ENCODE data around the gene MRPL4. TPM values are rescaled to one million over a fixed set of nuclear protein-coding genes. Genes with fewer than 3 reads are reported as not detected.

MRPL4 gene
- total RNA-seq, 1 donor from 2014 or later, result 75.4 TPM

DNA sequence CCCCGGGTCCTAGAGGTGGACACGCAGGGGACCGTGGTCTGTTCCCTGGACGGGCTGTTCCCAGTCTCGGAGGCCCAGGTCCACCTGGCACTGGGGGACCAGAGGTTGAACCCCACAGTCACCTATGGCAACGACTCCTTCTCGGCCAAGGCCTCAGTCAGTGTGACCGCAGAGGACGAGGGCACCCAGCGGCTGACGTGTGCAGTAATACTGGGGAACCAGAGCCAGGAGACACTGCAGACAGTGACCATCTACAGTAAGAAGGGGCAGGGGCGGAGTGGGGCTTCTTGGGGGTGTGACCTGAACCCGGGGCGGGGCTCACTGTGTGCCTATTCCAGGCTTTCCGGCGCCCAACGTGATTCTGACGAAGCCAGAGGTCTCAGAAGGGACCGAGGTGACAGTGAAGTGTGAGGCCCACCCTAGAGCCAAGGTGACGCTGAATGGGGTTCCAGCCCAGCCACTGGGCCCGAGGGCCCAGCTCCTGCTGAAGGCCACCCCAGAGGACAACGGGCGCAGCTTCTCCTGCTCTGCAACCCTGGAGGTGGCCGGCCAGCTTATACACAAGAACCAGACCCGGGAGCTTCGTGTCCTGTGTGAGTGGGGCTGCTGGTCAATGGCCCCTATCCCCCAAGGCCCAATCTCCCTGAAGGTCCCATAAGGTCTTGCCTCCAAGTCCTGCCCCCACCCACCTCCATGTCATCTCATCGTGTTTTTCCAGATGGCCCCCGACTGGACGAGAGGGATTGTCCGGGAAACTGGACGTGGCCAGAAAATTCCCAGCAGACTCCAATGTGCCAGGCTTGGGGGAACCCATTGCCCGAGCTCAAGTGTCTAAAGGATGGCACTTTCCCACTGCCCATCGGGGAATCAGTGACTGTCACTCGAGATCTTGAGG is 32.3 kb downstream of the MRPL4 start:
- Mint-ChIP-seq H3K9me3 (no peaks in the 10 kb centered on the region), H3K27ac (ENCODE audit: unreplicated experiment) (no peak overlapping the region), H3K27me3 (ENCODE audit: low read depth) (peaks cover 68% of the 10 kb centered on the region), H3K36me3 (ENCODE audit: low read depth) (no peaks in the 10 kb centered on the region), H3K4me3 (no peak overlapping the region), H3K4me1 (peaks cover 6% of the 10 kb centered on the region)
- TF ChIP-seq, protein P1, sequence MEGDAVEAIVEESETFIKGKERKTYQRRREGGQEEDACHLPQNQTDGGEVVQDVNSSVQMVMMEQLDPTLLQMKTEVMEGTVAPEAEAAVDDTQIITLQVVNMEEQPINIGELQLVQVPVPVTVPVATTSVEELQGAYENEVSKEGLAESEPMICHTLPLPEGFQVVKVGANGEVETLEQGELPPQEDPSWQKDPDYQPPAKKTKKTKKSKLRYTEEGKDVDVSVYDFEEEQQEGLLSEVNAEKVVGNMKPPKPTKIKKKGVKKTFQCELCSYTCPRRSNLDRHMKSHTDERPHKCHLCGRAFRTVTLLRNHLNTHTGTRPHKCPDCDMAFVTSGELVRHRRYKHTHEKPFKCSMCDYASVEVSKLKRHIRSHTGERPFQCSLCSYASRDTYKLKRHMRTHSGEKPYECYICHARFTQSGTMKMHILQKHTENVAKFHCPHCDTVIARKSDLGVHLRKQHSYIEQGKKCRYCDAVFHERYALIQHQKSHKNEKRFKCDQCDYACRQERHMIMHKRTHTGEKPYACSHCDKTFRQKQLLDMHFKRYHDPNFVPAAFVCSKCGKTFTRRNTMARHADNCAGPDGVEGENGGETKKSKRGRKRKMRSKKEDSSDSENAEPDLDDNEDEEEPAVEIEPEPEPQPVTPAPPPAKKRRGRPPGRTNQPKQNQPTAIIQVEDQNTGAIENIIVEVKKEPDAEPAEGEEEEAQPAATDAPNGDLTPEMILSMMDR (conservative IDR thresholded peaks at IDR 0.05), result no peak
- no peak for DNase-seq (ENCODE audit: low read depth, low spot score)

DNA sequence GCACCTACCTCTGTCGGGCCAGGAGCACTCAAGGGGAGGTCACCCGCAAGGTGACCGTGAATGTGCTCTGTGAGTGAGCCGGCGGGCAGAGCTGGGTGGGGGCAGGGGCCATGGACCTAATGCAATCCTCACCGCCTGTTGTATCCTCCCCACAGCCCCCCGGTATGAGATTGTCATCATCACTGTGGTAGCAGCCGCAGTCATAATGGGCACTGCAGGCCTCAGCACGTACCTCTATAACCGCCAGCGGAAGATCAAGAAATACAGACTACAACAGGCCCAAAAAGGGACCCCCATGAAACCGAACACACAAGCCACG is 32.9 kb downstream of the MRPL4 start:
- Mint-ChIP-seq H3K9me3 (no peaks in the 10 kb centered on the region), H3K4me3 (no peak overlapping the region), H3K27ac (ENCODE audit: unreplicated experiment) (no peak overlapping the region), H3K27me3 (ENCODE audit: low read depth) (peaks cover 70% of the 10 kb centered on the region), H3K36me3 (ENCODE audit: low read depth) (no peaks in the 10 kb centered on the region), H3K4me1 (peaks cover 6% of the 10 kb centered on the region)
- DNase-seq (ENCODE audit: low read depth, low spot score), result no peak
- TF ChIP-seq, protein P1 (conservative IDR thresholded peaks at IDR 0.05), result no peak

DNA sequence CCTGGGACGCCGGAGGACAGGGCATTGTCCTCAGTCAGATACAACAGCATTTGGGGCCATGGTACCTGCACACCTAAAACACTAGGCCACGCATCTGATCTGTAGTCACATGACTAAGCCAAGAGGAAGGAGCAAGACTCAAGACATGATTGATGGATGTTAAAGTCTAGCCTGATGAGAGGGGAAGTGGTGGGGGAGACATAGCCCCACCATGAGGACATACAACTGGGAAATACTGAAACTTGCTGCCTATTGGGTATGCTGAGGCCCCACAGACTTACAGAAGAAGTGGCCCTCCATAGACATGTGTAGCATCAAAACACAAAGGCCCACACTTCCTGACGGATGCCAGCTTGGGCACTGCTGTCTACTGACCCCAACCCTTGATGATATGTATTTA is 33.4 kb downstream of the MRPL4 start:
- H3K4me3 Mint-ChIP-seq, result no peak overlapping the region
- no peaks in the 10 kb centered on the region for H3K9me3 Mint-ChIP-seq
- H3K36me3 Mint-ChIP-seq (ENCODE audit: low read depth), result no peaks in the 10 kb centered on the region
- H3K27ac Mint-ChIP-seq (ENCODE audit: unreplicated experiment), result no peak overlapping the region
- peaks cover 72% of the 10 kb centered on the region for H3K27me3 Mint-ChIP-seq (ENCODE audit: low read depth)
- no peak for DNase-seq (ENCODE audit: low read depth, low spot score)
- TF ChIP-seq, protein P1 (conservative IDR thresholded peaks at IDR 0.05), result no peak
- peaks cover 8% of the 10 kb centered on the region for H3K4me1 Mint-ChIP-seq

DNA sequence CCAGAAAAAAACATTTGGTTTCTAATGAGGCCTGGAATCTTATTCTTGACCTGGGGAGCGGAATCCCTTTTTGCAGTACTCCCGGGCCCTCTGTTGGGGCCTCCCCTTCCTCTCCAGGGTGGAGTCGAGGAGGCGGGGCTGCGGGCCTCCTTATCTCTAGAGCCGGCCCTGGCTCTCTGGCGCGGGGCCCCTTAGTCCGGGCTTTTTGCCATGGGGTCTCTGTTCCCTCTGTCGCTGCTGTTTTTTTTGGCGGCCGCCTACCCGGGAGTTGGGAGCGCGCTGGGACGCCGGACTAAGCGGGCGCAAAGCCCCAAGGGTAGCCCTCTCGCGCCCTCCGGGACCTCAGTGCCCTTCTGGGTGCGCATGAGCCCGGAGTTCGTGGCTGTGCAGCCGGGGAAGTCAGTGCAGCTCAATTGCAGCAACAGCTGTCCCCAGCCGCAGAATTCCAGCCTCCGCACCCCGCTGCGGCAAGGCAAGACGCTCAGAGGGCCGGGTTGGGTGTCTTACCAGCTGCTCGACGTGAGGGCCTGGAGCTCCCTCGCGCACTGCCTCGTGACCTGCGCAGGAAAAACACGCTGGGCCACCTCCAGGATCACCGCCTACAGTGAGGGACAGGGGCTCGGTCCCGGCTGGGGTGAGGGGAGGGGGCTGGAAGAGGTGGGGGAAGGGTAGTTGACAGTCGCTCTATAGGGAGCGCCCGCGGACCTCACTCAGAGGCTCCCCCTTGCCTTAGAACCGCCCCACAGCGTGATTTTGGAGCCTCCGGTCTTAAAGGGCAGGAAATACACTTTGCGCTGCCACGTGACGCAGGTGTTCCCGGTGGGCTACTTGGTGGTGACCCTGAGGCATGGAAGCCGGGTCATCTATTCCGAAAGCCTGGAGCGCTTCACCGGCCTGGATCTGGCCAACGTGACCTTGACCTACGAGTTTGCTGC is 35.1 kb downstream of the MRPL4 start, which contains the start of gene ICAM4:
Gene ICAM4, plus strand, starts transcription at position 153 of the 935 bp plus-strand sequence. Its CDS starts 58 bp downstream, at position 211.
- Mint-ChIP-seq H3K9me3 (no peaks in the 10 kb centered on the region), H3K36me3 (ENCODE audit: low read depth) (no peaks in the 10 kb centered on the region), H3K27me3 (ENCODE audit: low read depth) (peaks cover 88% of the 10 kb centered on the region), H3K27ac (ENCODE audit: unreplicated experiment) (no peak within 1 kb of the TSS), H3K4me1 (peaks cover 15% of the 10 kb centered on the region), H3K4me3 (peak within 1 kb of the TSS; percentile 18)
- TF ChIP-seq, protein P1 (conservative IDR thresholded peaks at IDR 0.05), result no peak
- no peak for DNase-seq (ENCODE audit: low read depth, low spot score)

DNA sequence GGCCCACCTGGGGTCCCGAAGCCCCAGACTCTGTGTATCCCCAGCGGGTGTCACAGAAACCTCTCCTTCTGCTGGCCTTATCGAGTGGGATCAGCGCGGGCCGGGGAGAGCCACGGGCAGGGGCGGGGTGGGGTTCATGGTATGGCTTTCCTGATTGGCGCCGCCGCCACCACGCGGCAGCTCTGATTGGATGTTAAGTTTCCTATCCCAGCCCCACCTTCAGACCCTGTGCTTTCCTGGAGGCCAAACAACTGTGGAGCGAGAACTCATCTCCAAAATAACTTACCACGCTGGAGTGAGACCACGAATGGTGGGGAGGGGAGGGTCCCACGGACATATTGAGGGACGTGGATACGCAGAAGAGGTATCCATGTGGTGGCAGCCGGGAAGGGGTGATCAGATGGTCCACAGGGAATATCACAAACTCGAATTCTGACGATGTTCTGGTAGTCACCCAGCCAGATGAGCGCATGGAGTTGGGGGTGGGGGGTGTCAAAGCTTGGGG is 36.7 kb downstream of the MRPL4 start:
- peak; percentile 56 for DNase-seq (ENCODE audit: low read depth, low spot score)
- H3K9me3 Mint-ChIP-seq, result no peaks in the 10 kb centered on the region
- no peak overlapping the region for H3K27ac Mint-ChIP-seq (ENCODE audit: unreplicated experiment)
- no peaks in the 10 kb centered on the region for H3K36me3 Mint-ChIP-seq (ENCODE audit: low read depth)
- H3K4me1 Mint-ChIP-seq, result peaks cover 22% of the 10 kb centered on the region
- TF ChIP-seq, protein P1 (conservative IDR thresholded peaks at IDR 0.05), result no peak
- peak overlapping the region; percentile 81 for H3K4me3 Mint-ChIP-seq
- peaks cover 98% of the 10 kb centered on the region for H3K27me3 Mint-ChIP-seq (ENCODE audit: low read depth)
